HepG2 (cell line): ENCODE results near the gene HYCC2. TPM values are rescaled to one million over a fixed set of nuclear protein-coding genes. Genes with fewer than 3 reads are reported as not detected.

Experiments used
- ATF7 ChIP-seq, 2 experiments: fragments of 450-650 bp in 1 of 2; sonication (generic) in 1 of 2; formaldehyde crosslinking in 1 of 2; IDR thresholded peaks; 2 replicates each; pipeline versions ENCODE4 v1.4.0 to v1.6.1; 2016 to 2020; ENCODE audit warnings: antibody characterized with exemption in 1 of 2, mild to moderate bottlenecking in 1 of 2, missing genetic modification reagents in 1 of 2
- BHLHE40 ChIP-seq: IDR thresholded peaks from 2 replicates; pipeline ENCODE4 v1.6.1; 2011; ENCODE audit warnings: low read length, improper control_type of control experiment
- HOXA3 ChIP-seq: sonication (generic); formaldehyde crosslinking; IDR thresholded peaks from 2 replicates; pipeline ENCODE4 v1.5.0; 2020; ENCODE audit warnings: missing genetic modification reagents
- MTF1 ChIP-seq: sonication (generic); formaldehyde crosslinking; IDR thresholded peaks from 2 replicates; pipeline ENCODE4 v1.5.0; 2020; ENCODE audit warnings: missing genetic modification reagents
- NFIC ChIP-seq: IDR thresholded peaks from 2 replicates; pipeline ENCODE4 v1.6.1; 2012; ENCODE audit warnings: mild to moderate bottlenecking, low read length, inconsistent platforms
- SAFB2 ChIP-seq: sonication (generic); formaldehyde crosslinking; IDR thresholded peaks from 2 replicates; pipeline ENCODE4 v1.5.1; 2020; ENCODE audit warnings: missing genetic modification reagents, low read depth, mild to moderate bottlenecking, borderline replicate concordance
- ZNF138 ChIP-seq: sonication (generic); formaldehyde crosslinking; IDR thresholded peaks from 2 replicates; pipeline ENCODE4 v1.5.0; 2020; ENCODE audit warnings: mild to moderate bottlenecking, low read depth, missing genetic modification reagents
- ZNF20 ChIP-seq: sonication (generic); formaldehyde crosslinking; IDR thresholded peaks from 2 replicates; pipeline ENCODE4 v1.4.0; 2020; ENCODE audit warnings: mild to moderate bottlenecking, moderate library complexity, missing genetic modification reagents
- ZNF224 ChIP-seq: sonication (generic); formaldehyde crosslinking; IDR thresholded peaks from 2 replicates; pipeline ENCODE4 v1.5.0; 2020; ENCODE audit warnings: mild to moderate bottlenecking, missing genetic modification reagents
- ZNF282 ChIP-seq: fragments of 450-650 bp; IDR thresholded peaks from 2 replicates; pipeline ENCODE4 v1.6.1; 2018; ENCODE audit not compliant: partially characterized antibody
- ZSCAN9 ChIP-seq: IDR thresholded peaks from 2 replicates; pipeline ENCODE4 v1.6.1; 2016; ENCODE audit warnings: borderline replicate concordance
- polyA plus RNA-seq, 8 experiments: library from polyadenylated mRNA; depleted of rRNA in 3 of 8; stranded (reverse) in 7 of 8; unstranded in 1 of 8; fragments of >200 nt; fragmentation: Illumina TruSeq in 4 of 8; extraction: Trizol in 4 of 8; gene quantifications; 2 replicates each; pipeline versions ENCODE4 v1.2.1 to v1.2.3, GENCODE V29; 2011 to 2016; ENCODE audit warnings: low read depth in 4 of 8, missing spikeins in 1 of 8, mixed read lengths in 1 of 8; ENCODE audit not compliant: insufficient read depth in 1 of 8
- total RNA-seq, 5 experiments: library from RNA; depleted of rRNA; stranded (reverse); fragments of >200 nt; fragmentation: Illumina TruSeq; extraction: Trizol; gene quantifications; 2 replicates each; pipeline ENCODE4 v1.2.3, GENCODE V29; 2016; ENCODE audit warnings: low read depth in 1 of 5
- TF ChIP-seq, protein P1 (sequence below): sonication (generic); formaldehyde crosslinking; IDR thresholded peaks from 2 replicates; pipeline ENCODE4 v1.5.0; 2020; ENCODE audit warnings: mild to moderate bottlenecking, missing genetic modification reagents, borderline replicate concordance
- TF ChIP-seq, protein P2 (sequence below), 2 experiments: sonication (generic) in 1 of 2; formaldehyde crosslinking in 1 of 2; IDR thresholded peaks; 2 replicates each; pipeline versions ENCODE4 v1.4.0 to v1.6.1; 2018 to 2020; ENCODE audit warnings: missing genetic modification reagents in 2 of 2, borderline replicate concordance in 1 of 2, low read depth in 1 of 2, mild to moderate bottlenecking in 1 of 2, missing biosample characterization in 1 of 2
- TF ChIP-seq, protein P3 (sequence below): sonication (generic); formaldehyde crosslinking; IDR thresholded peaks from 2 replicates; pipeline ENCODE4 v1.8.1; 2023; ENCODE audit warnings: missing genetic modification reagents, mild to moderate bottlenecking, borderline replicate concordance
- TF ChIP-seq, protein P4 (sequence below): IDR thresholded peaks from 2 replicates; pipeline ENCODE4 v1.6.1; 2016; ENCODE audit warnings: mild to moderate bottlenecking, missing biosample characterization, missing genetic modification reagents
- TF ChIP-seq, protein P5 (sequence below): sonication (generic); formaldehyde crosslinking; IDR thresholded peaks from 2 replicates; pipeline ENCODE4 v1.8.1; 2022; ENCODE audit warnings: low read depth, mild to moderate bottlenecking, missing genetic modification reagents
- TF ChIP-seq, protein P6 (sequence below): sonication (generic); formaldehyde crosslinking; IDR thresholded peaks from 2 replicates; pipeline ENCODE4 v1.5.0; 2020; ENCODE audit warnings: mild to moderate bottlenecking, missing genetic modification reagents

HYCC2 gene
- total and polyA plus RNA-seq, 2 of the 13 experiments (the other 11 are each of a cell fraction or from before 2014, with no cell fraction given), result 4.7 to 13.9 TPM

DNA sequence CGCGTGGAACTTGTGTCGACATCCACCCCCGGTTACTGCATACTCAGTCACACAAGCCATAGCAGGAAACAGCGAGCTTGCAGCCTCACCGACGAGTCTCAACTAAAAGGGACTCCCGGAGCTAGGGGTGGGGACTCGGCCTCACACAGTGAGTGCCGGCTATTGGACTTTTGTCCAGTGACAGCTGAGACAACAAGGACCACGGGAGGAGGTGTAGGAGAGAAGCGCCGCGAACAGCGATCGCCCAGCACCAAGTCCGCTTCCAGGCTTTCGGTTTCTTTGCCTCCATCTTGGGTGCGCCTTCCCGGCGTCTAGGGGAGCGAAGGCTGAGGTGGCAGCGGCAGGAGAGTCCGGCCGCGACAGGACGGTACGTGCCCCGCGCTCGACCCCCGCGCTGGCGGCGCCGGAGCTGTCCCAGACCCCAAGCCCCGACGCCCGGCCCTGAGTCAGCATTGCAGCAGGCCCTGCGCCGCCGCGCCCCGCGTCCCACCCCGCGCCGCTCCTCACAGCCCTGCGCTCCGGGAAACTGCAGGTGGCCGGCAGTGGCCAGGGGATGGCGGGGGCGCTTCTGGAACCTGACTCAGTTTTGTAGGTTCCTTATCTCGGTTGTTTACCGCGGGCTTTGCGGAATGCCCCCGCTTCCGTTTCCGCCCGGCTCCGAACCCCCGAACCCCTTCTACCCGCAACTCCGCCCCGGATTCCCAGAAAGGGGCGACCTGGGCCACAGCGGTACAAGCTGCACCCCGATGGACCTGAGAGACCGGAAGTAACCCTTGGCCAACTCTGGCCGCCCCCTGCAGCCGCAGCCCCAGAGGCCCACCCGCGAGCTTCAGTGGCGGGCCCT is 44.9 kb upstream of the HYCC2 start, which contains the start of gene CFLAR (continued):
- TF ChIP-seq, protein P1, sequence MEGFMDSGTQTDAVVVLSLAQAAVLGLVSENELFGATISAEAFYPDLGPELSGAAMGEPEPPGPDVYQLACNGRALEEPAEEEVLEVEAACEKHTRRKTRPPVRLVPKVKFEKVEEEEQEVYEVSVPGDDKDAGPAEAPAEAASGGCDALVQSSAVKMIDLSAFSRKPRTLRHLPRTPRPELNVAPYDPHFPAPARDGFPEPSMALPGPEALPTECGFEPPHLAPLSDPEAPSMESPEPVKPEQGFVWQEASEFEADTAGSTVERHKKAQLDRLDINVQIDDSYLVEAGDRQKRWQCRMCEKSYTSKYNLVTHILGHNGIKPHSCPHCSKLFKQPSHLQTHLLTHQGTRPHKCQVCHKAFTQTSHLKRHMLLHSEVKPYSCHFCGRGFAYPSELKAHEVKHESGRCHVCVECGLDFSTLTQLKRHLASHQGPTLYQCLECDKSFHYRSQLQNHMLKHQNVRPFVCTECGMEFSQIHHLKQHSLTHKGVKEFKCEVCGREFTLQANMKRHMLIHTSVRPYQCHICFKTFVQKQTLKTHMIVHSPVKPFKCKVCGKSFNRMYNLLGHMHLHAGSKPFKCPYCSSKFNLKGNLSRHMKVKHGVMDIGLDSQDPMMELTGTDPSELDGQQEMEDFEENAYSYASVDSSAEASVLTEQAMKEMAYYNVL (CRISPR knock-in tag), result no peak; the same call in 1 of the 2 replicates
- TF ChIP-seq ZNF20 (CRISPR knock-in tag) (0 out of 2 replicates have a peak, but pooled peaks have one; percentile 88), ZNF282 (no peak), ZNF224 (CRISPR knock-in tag) (0 out of 2 replicates have a peak, but pooled peaks have one; percentile 41), HOXA3 (CRISPR knock-in tag) (peak; percentile 76), MTF1 (no peak; the same call in 1 of the 2 replicates), SAFB2 (CRISPR knock-in tag) (peak; percentile 34), ZNF138 (CRISPR knock-in tag) (peak; percentile 43; the same call in 1 of the 2 replicates), NFIC (no peak; the same call in 1 of the 2 replicates), ZSCAN9 (CRISPR knock-in tag) (peak; percentile 83; the same call in 1 of the 2 replicates), BHLHE40 (no peak; the same call in 1 of the 2 replicates), ATF7 (IDR thresholded peaks at IDR 0.05) (no peak), ATF7 (CRISPR knock-in tag; IDR thresholded peaks at IDR 0.05) (peak; percentile 80; the same call in 1 of the 2 replicates)
- TF ChIP-seq, protein P2, sequence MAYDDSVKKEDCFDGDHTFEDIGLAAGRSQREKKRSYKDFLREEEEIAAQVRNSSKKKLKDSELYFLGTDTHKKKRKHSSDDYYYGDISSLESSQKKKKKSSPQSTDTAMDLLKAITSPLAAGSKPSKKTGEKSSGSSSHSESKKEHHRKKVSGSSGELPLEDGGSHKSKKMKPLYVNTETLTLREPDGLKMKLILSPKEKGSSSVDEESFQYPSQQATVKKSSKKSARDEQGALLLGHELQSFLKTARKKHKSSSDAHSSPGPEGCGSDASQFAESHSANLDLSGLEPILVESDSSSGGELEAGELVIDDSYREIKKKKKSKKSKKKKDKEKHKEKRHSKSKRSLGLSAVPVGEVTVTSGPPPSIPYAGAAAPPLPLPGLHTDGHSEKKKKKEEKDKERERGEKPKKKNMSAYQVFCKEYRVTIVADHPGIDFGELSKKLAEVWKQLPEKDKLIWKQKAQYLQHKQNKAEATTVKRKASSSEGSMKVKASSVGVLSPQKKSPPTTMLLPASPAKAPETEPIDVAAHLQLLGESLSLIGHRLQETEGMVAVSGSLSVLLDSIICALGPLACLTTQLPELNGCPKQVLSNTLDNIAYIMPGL (CRISPR knock-in tag; IDR thresholded peaks at IDR 0.05; ENCODE audit: borderline replicate concordance in 1 of 2, low read depth in 1 of 2), result peak; percentile 87 to 91; a peak in 3 of 4 replicates
- TF ChIP-seq, protein P3, sequence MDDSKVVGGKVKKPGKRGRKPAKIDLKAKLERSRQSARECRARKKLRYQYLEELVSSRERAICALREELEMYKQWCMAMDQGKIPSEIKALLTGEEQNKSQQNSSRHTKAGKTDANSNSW (CRISPR knock-in tag), result no peak; the same call in 1 of the 2 replicates
- TF ChIP-seq, protein P4, sequence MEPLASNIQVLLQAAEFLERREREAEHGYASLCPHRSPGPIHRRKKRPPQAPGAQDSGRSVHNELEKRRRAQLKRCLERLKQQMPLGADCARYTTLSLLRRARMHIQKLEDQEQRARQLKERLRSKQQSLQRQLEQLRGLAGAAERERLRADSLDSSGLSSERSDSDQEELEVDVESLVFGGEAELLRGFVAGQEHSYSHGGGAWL (CRISPR knock-in tag), result peak; percentile 79; the same call in 1 of the 2 replicates
- TF ChIP-seq, protein P5, sequence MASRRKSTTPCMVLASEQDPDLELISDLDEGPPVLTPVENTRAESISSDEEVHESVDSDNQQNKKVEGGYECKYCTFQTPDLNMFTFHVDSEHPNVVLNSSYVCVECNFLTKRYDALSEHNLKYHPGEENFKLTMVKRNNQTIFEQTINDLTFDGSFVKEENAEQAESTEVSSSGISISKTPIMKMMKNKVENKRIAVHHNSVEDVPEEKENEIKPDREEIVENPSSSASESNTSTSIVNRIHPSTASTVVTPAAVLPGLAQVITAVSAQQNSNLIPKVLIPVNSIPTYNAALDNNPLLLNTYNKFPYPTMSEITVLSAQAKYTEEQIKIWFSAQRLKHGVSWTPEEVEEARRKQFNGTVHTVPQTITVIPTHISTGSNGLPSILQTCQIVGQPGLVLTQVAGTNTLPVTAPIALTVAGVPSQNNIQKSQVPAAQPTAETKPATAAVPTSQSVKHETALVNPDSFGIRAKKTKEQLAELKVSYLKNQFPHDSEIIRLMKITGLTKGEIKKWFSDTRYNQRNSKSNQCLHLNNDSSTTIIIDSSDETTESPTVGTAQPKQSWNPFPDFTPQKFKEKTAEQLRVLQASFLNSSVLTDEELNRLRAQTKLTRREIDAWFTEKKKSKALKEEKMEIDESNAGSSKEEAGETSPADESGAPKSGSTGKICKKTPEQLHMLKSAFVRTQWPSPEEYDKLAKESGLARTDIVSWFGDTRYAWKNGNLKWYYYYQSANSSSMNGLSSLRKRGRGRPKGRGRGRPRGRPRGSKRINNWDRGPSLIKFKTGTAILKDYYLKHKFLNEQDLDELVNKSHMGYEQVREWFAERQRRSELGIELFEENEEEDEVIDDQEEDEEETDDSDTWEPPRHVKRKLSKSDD (CRISPR knock-in tag), result peak; percentile 53; the same call in 1 of the 2 replicates
- TF ChIP-seq, protein P6, sequence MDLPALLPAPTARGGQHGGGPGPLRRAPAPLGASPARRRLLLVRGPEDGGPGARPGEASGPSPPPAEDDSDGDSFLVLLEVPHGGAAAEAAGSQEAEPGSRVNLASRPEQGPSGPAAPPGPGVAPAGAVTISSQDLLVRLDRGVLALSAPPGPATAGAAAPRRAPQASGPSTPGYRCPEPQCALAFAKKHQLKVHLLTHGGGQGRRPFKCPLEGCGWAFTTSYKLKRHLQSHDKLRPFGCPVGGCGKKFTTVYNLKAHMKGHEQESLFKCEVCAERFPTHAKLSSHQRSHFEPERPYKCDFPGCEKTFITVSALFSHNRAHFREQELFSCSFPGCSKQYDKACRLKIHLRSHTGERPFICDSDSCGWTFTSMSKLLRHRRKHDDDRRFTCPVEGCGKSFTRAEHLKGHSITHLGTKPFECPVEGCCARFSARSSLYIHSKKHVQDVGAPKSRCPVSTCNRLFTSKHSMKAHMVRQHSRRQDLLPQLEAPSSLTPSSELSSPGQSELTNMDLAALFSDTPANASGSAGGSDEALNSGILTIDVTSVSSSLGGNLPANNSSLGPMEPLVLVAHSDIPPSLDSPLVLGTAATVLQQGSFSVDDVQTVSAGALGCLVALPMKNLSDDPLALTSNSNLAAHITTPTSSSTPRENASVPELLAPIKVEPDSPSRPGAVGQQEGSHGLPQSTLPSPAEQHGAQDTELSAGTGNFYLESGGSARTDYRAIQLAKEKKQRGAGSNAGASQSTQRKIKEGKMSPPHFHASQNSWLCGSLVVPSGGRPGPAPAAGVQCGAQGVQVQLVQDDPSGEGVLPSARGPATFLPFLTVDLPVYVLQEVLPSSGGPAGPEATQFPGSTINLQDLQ (CRISPR knock-in tag), result no peak; the same call in none of the 2 replicates
